Fibroblast of lung (primary cell): ENCODE results near the gene DNMBP.

Source experiments
- CTCF ChIP-seq, 2 donors: IDR thresholded peaks in 1 of 2; conservative IDR thresholded peaks in 1 of 2; 1 replicate in 1 of 2; 2 replicates in 1 of 2; pipeline ENCODE4 v1.5.1; 2011 to 2012; ENCODE audit warnings: low read length in 2 of 2, control low read depth in 1 of 2, inconsistent platforms in 1 of 2, low read depth in 1 of 2, mild to moderate bottlenecking in 1 of 2
- EZH2 ChIP-seq: IDR thresholded peaks from 2 replicates; pipeline ENCODE4 v1.5.1; 2012; ENCODE audit warnings: low read length, control low read depth, mild to moderate bottlenecking; ENCODE audit errors: missing control alignments

GRCh38 chr10:99994801-99995200 is 14.9 kb downstream of the DNMBP start:
- TF ChIP-seq CTCF (conservative IDR thresholded peaks at IDR 0.05 in 1 of 2, IDR thresholded peaks at IDR 0.05 in 1 of 2; ENCODE audit: low read depth in 1 of 2, low read length in 2 of 2), result no peak
- no peak for TF ChIP-seq EZH2
